ENCODE data around the gene MVB12B.

DNA sequence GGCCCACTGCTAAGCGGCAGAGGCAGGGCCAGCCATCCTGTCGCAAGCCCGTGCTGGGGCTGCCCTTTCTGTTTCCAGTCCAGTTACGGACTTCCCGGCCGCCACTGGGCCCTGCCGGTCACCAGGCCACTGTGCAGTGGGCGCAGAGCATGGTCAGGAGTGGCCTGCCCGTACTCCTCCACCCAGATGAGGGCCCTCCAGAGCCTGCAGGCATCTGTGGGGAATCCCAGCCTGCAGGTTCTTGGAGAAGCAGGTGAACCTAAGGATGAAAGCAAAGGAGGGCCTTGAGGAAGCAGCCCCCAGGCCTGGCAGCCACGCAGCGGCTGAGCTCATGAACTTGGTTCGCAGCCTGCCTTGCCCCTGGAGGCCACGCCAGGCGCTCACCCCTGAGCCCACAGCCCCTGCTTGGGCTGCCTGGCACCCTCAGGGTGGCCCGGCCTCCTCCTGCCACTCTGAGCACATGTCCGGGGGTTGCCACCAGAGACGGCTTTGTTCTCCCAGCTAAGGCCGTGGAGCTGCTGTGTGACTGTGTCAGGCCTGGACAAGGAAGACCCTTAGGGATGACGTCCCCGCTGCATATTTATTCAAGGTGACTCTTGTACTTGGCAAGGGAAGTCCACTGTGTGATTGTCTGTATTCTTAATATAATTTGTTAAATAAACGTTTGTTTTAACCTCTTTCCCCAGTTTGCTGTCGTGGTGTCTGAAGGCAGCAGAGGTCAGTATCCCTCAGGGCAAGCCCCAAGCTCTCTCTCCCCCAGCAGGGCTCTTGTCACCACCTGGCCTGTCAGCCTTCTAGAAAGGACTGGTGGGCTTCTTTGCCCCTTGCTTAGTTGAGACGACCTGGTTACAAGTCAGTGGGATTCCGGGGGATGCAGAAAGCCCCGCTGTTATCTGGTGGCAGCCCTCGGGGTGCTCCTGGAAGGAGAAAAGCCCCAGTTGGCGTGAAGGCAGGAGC lies 180.0 kb downstream of the MVB12B start:
- TF ChIP-seq, protein P1, sequence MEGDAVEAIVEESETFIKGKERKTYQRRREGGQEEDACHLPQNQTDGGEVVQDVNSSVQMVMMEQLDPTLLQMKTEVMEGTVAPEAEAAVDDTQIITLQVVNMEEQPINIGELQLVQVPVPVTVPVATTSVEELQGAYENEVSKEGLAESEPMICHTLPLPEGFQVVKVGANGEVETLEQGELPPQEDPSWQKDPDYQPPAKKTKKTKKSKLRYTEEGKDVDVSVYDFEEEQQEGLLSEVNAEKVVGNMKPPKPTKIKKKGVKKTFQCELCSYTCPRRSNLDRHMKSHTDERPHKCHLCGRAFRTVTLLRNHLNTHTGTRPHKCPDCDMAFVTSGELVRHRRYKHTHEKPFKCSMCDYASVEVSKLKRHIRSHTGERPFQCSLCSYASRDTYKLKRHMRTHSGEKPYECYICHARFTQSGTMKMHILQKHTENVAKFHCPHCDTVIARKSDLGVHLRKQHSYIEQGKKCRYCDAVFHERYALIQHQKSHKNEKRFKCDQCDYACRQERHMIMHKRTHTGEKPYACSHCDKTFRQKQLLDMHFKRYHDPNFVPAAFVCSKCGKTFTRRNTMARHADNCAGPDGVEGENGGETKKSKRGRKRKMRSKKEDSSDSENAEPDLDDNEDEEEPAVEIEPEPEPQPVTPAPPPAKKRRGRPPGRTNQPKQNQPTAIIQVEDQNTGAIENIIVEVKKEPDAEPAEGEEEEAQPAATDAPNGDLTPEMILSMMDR (IDR thresholded peaks at IDR 0.05): no peak
- TF ChIP-seq SIN3A (IDR thresholded peaks at IDR 0.05; ENCODE audit: borderline replicate concordance, insufficient read depth, low read depth, low read length) (no peak), POLR2AphosphoS5 (IDR thresholded peaks at IDR 0.05; ENCODE audit: low read depth, low read length) (no peak), TCF7L2 (IDR thresholded peaks at IDR 0.05; ENCODE audit: low read depth, low read length) (no peak)
- TF ChIP-seq, protein P2, sequence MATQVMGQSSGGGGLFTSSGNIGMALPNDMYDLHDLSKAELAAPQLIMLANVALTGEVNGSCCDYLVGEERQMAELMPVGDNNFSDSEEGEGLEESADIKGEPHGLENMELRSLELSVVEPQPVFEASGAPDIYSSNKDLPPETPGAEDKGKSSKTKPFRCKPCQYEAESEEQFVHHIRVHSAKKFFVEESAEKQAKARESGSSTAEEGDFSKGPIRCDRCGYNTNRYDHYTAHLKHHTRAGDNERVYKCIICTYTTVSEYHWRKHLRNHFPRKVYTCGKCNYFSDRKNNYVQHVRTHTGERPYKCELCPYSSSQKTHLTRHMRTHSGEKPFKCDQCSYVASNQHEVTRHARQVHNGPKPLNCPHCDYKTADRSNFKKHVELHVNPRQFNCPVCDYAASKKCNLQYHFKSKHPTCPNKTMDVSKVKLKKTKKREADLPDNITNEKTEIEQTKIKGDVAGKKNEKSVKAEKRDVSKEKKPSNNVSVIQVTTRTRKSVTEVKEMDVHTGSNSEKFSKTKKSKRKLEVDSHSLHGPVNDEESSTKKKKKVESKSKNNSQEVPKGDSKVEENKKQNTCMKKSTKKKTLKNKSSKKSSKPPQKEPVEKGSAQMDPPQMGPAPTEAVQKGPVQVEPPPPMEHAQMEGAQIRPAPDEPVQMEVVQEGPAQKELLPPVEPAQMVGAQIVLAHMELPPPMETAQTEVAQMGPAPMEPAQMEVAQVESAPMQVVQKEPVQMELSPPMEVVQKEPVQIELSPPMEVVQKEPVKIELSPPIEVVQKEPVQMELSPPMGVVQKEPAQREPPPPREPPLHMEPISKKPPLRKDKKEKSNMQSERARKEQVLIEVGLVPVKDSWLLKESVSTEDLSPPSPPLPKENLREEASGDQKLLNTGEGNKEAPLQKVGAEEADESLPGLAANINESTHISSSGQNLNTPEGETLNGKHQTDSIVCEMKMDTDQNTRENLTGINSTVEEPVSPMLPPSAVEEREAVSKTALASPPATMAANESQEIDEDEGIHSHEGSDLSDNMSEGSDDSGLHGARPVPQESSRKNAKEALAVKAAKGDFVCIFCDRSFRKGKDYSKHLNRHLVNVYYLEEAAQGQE (IDR thresholded peaks at IDR 0.05; ENCODE audit: insufficient read depth in 1 of 2, low read depth in 2 of 2, low read length in 1 of 2): no peak
